ENCODE measurements around the gene PRR7. TPM values are rescaled to one million over a fixed set of nuclear protein-coding genes. Genes with fewer than 3 reads are reported as not detected.

PRR7 gene
- total RNA-seq, 1 donor from 2014 or later: 0.40 TPM

DNA sequence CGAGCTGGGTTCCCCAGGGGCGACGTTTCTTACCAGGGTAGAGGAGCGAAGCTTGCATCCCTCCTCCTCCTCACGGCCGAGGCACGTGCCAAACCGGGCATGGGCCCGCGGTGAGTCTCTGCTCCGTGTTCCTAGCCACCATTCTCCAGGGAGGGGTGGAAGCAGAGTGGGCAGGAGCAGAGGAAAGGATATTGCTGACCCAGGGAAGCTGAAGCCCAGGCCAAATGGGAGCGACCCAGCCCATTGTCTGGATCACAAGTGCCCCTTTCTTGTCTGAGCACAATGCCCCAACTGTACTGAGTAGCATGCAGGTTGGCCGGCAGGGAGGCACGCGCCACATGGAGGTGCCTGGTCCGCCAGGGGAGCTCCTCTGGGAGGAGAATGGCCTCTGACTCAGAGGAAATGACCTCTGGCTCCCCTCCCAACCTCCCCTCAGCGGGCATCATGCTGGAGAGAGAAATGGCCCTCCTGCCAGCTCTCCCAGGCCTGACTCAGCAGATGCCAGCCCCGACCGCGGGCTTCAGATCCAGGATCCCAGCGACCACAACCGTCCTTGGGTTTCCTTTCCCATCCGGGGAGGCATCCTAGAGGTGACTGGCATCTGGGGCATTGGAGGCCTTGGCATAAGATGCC is 1.1 kb downstream of the PRR7 start:
- ATAC-seq (peak; percentile 57), DNase-seq (peak; percentile 60)
- intact Hi-C loops (cut with micrococcal nuclease): no loop called here

DNA sequence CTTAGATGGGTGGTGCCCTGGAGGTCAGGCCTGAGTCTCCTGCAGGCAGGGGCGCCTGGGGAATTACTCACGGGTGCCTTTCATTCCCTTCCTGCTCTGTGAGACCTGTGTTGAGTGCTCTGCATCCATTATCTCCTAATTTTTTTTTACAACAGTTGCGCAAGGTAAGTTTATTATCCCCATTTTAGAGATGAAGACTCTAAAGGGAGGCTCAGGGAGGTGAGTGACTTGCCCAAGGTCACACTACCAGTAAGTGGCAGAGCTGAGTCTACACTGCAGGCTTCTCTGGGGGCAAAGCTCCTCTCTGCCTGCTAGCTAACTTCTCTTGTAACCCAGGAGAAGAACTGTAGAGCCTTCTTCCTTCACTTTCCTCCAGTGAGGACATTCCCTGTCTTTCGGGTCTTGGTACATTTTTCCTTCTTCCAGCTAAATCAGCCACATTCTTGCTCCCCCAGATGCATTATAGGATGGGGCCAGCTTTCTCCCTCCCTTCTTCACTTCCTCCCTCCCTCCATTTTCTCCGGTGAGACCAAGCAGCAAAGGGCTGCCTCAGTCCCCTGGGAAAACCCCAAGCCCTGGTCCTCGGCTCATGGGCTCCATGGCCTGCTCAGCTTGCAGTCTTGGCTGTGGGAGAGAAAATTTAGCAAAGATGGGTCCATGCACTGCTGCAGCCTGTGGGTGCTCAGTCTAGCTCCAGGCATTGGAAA is 1.8 kb downstream of the PRR7 start:
- DNase-seq: no peak
- no peak for ATAC-seq
- intact Hi-C loops (cut with micrococcal nuclease): no loop called here

DNA sequence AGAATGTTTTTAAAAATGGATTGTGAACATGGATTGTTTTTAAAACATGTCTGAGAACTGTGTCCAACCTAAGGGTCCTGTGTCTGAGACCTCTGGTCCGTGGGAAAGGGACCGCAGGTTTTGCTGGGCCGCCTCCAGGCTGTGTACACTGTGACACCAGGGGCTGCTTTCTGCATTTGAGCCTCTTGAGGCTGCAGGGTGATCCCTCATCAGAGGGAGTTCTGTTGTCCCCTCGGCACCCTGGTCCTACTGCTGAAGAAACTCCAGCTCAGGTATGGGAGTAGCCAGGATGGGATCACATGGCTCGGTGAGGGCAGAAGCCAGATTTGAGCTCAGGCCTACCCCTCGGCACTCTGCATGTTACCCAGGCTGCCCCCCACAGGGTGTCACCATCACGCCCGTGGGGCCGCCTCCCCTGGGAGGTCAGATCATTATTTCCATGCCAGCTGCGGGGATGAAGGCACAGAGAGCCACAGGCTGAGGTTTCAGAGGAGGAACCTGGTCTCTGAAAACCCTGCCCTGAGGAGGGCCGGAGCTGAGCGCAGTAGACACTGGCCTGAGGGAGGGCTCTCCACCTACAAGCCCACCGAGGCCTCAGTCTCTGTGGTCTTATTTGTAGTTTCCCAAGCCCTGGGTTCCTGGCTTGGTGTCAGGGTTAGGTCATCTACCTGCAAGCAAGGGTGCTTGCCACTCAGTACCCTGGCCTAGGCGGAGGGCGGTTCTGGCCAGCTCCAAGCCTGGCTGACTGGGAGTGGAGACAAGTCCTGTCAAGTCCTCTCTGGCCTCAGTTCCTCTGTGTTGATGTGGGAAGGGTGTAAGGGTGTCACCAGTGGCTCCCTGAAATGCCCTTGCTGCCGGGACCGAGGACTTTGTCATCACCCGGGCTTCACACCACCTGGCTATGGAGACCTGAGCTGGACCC is 2.8 kb downstream of the PRR7 start:
- DNase-seq (no peak), ATAC-seq (no peak)
- intact Hi-C loops (cut with micrococcal nuclease): loop anchor here (5.0 kb wide), 1 partner anchor 57 kb away; no protein-coding TSS in a partner anchor

DNA sequence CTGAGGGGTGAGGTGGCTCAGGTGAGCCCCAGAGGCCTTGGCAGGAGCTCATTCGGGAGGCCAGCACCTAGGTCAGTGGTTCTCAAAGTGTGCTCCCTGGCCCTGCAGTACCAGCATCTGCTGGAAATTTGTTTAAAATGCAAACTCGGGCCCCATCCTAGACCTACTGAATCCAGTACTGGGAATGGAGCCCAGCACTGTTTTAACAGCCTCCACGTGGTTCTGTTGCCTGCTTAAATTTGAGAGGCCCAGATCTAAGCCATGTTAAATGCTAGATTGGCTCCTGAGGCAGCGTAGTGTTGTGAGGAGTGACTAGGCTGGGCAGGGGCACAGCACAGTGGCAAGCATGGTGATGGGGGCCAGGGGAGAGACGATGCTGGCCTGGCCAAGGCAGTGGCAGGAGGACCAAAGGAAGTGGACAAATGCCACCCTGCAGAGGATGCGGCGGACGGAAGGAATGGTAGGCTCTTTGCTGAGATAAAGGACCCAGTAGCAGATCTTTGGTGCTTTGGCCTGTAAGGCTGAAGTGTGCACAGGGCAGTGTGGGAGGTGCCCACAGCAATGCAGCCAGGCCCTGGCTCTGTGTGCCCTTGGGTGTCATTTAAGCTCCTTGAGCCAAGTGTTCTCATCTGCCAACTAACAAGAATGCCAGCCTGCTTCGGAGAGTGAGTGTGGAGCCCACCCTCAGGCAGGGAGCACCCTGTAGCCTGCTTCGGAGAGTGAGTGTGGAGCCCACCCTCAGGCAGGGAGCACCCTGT is 4.2 kb downstream of the PRR7 start:
- no peak for DNase-seq
- intact Hi-C loops (cut with micrococcal nuclease): loop anchor here (5.0 kb wide), 1 partner anchor 59 kb away; no protein-coding TSS in a partner anchor
- ATAC-seq: no peak

DNA sequence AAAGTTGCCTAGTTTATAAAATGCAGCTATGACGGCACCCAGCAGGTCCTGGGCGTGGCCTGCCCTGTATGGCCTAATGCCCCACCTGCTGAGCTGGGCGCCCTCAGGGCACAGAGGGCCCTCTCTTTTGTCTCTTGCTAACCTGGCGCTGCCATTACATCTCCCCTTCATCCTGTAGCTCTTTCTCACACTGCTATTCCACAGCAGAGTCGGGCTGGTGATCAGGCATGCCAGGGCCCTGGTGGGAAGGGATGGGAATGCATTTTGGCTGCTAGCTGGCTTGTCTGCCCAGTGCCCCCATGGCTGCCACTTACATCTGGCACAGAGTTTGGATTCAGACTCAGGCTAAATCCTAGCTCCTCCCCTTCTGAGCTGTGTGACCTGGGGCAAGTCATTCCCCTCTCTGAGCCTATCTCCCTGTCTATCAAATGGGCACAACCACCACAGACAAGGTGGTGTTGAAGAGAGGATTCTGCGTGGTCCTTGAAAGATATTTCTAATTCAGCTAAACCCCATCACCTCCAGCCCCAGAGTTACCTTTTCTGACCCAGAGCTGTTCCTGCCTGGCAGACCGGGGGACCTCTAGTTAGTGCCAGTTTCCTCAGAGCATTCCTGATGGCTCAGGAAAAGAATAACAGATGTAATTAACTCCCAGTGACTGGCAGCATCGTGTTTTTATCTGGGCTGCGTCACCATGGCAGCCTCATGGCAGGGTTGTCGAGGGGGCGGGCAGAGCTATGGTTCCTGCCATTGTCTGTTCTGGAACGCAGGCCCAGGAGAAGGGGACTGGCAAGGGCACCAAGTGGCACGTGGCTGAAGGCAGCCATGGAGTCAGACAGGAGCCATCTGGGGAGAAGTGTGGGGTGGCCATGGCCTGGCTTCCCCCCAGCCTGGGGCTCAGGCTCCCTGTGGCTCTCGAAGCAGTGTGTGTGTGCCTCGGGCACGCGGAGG is 6.3 kb downstream of the PRR7 start:
- DNase-seq: no peak
- no peak for ATAC-seq
- intact Hi-C loops (cut with micrococcal nuclease): loop anchor here (5.0 kb wide), 1 partner anchor 61 kb away; no protein-coding TSS in a partner anchor

DNA sequence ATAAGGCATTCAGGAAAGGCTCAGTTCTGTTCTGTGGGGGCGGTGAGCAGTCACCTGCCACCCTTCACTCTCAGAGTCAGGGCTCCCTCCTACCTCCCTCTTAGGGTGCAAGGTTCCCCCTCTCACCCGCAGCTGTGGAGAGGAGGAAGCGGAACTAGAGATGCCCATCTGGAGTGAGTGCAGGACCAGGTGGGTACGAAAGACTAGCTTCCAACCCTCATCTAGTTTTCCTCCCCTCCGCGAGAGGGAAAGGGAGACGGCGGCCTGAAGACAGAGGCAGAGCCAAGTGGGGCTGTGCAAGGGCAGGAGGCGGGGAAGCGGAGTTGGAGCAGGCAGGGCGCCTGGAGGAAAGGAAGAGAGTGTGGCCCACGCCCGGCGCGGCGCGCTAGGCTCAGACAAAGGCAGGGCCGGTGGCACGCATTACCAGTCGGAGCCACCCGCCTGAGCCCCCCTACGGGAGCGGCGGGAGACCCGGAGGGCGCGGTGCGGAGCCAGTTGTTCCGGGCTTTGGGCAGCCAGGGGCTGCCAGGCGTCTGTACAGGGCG is 7.3 kb downstream of the PRR7 start:
- ATAC-seq (peak; percentile 6), DNase-seq (peak; percentile 63)
- intact Hi-C loops (cut with micrococcal nuclease): loop anchor here (5.0 kb wide), 1 partner anchor 62 kb away; no protein-coding TSS in a partner anchor

DNA sequence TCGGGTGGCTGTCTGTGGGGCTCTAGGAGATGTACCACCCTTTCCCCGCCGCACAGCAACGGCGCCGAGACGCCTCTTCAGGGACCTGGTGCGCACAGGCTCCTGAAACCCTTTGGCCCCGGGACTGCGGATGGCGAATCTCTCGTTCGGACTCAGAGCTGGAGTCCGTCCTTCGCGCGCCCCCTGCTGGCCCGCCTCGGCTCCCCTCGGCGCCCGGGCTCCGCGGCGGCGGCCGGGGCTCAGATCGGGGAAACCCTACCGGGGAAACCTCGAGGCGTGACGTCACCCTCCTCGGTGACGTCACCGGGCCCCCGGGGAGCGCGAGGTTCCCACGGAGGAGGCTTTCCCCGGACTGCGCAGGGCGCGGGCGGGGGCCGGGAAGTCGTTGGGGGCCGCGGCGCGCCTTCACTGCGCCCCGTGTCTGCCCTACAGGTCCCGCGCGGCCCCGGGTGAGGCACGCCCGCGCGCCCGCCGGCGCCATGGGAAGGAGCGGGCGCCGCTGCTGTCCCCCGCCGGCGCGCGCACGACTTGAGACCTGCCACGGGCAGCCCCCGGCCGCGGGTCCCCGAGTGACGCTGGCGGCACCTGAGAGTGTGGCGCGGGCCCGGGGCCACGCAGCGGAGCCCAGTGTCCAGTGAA is 7.9 kb downstream of the PRR7 start:
- peak; percentile 73 for ATAC-seq
- intact Hi-C loops (cut with micrococcal nuclease): loop anchor here (5.0 kb wide), 1 partner anchor 62 kb away; no protein-coding TSS in a partner anchor

DNA sequence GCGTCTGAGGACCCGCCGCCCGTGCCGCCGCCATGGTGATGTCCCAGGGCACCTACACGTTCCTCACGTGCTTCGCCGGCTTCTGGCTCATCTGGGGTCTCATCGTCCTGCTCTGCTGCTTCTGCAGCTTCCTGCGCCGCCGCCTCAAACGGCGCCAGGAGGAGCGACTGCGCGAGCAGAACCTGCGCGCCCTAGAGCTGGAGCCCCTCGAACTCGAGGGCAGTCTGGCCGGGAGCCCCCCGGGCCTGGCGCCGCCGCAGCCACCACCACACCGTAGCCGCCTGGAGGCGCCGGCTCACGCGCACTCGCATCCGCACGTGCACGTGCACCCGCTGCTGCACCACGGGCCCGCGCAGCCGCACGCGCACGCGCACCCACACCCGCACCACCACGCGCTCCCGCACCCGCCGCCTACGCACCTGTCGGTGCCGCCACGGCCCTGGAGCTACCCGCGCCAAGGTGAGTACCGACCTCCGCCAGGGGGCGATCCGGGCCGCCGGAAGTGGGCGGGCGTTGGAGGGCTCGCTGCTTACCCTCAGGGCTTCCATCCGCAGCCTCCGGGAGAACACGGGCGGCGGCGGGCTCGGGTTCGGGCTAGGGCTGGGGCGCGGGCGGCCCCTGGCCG is 8.5 kb downstream of the PRR7 start:
- intact Hi-C loops (cut with micrococcal nuclease): no loop called here
- peak; percentile 87 for DNase-seq
- ATAC-seq: peak; percentile 67

More for the DNA sequence above, 7.9 kb downstream of the PRR7 start:
- DNase-seq: peak; percentile 95

DNA sequence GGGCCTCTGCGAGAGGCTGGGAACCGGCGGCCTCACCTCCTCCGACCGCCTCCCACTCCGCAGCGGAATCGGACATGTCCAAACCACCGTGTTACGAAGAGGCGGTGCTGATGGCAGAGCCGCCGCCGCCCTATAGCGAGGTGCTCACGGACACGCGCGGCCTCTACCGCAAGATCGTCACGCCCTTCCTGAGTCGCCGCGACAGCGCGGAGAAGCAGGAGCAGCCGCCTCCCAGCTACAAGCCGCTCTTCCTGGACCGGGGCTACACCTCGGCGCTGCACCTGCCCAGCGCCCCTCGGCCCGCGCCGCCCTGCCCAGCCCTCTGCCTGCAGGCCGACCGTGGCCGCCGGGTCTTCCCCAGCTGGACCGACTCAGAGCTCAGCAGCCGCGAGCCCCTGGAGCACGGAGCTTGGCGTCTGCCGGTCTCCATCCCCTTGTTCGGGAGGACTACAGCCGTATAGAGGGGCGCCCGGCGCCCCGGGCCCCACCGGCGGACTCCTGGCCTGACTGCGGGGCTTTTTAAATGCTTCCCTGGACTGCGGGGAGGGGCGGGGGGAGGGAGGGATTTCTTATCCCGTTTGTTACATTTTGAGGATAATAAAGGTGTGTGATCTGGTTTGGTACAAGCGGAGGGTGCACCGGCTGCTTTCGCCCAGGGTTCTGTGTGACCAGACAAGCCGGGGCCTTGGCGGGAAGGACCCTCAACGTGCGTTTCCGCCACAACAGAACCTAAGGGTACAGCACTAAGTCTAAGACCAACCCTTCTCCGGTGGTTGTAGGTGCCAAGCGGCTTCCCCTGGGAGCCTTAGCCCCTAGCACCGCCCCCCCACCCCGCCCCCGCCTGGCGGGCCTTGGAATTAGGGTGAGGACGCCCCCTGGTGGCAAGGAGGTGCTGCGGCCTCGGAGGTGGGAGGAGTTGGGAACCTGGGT is 9.3 kb downstream of the PRR7 start:
- intact Hi-C loops (cut with micrococcal nuclease): no loop called here
- peak; percentile 95 for DNase-seq
- peak; percentile 72 for ATAC-seq

DNA sequence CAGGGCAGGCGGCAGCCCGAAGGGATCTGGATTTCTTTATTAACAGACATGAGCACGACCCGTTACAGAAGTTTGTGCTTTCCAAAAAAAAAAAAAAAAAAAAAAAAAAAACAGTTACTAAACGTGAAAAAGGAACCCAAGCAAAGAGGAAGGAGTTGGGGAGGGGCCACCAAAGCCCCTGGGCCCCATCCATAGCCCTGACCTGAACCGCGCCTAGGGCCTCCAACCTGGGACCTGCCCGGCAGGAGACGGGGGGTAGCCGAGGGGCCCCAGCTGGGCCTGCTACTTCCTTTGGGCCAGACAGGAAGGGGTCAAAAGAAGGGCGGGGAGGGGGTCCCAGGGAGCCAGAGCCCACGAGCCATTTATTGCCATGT is 10.0 kb downstream of the PRR7 start:
- intact Hi-C loops (cut with micrococcal nuclease): no loop called here
- DNase-seq (no peak), ATAC-seq (no peak)

DNA sequence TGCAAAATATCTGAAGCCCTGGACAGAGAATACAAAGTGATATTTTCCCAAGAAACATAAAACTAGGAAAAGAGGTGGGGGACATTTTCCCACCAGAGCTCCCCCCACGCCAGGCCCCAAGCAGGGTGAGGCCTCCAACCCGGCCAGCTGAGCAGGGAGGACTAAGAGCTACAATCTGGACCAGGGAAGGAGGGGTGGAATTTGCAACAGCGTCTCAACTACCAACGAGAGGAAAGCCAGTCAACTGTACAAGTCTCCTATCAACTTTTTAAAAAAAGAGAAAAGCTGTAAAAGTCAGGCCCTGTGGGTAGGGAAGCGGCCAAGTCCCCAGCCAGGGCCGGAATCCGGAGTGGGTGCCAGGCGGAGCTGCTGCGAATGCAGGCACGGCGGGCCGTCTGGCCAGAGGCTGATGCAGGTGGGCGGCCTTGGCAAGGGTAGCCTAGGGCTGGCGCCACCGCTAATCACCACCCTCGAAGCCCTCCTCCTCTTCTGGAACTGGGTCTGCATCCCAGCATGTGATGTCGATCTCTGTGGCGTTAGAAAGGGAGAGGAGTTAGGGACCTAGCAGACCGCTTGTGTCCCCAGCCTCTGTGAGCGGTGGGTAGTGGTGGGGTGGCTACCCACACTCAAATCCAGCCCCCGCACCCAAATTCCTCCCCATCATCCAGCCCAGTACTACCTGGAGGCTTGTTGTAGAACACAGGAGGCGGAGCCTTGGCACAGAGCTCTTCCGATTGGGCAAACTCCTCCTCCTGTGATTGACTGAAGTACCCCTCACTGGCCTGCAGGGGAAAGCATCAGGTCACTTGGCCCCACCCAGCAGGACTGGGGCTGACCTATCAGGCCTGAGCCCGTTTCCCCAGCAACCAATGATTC is 10.6 kb downstream of the PRR7 start:
- intact Hi-C loops (cut with micrococcal nuclease): no loop called here
- DNase-seq (peak; percentile 80), ATAC-seq (peak; percentile 34)

DNA sequence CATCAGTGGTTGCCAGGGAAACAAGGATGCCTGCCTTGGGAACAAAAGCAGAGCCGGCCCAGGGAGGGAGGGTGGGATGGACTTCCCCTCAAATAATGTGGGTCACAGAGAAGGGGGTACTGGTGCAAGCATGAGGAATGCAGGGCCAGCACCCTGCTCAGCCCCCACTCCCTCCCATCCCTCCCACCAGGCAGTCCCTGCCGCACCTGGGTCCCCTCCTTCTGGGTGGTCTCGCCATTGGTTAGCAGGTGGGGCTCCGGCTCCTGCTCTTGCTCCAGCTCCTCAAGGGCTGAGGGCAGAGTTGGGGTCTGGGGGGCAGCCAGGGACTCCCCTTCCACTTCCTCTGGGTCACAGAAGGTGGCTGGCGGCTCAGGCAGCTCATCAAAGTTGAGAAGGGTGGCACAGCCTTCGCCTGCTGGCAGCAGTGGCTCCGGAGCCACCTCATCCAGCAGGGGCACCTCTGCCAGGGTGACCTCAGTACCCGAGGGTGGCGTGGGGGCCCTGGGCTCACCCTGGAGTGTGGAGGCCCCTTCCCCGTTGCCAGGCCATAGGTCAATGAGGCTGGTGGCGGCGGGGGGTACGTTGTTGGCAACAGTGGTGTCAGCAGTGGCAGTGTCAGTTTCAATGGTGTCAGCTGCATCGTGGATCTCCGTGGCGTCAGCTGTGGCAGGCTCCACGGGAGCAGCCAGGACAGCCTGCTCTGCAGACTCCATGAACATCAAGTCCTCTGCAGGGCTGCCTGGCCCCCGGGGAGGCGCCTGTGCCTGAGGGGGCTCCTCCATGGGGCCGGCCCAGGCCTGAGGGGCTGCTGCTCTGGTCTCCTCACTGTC is 11.5 kb downstream of the PRR7 start:
- intact Hi-C loops (cut with micrococcal nuclease): no loop called here
- DNase-seq (no peak), ATAC-seq (no peak)

DNA sequence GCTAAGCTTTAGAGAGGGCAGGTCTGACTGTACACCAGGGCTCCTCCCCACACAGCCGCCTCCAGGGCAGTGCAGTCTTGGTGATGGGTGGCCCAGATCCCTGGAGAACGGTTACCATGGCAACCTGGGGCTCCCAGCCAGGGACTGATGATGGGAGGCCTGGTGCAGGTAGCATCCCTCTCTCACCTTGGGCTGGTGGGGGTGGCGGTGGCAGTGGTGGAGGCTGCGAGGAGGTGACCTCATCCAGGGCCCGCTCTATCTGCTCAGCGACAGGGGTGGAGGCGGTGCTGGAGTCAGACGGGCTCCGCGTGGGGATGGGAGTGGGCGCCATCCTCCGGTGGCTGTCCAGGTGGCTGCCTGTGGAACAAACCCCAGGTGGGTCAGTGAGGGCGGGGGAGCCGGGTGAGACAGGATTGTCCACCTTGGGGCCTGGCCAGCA is 12.3 kb downstream of the PRR7 start:
- DNase-seq (no peak), ATAC-seq (no peak)
- intact Hi-C loops (cut with micrococcal nuclease): no loop called here

DNA sequence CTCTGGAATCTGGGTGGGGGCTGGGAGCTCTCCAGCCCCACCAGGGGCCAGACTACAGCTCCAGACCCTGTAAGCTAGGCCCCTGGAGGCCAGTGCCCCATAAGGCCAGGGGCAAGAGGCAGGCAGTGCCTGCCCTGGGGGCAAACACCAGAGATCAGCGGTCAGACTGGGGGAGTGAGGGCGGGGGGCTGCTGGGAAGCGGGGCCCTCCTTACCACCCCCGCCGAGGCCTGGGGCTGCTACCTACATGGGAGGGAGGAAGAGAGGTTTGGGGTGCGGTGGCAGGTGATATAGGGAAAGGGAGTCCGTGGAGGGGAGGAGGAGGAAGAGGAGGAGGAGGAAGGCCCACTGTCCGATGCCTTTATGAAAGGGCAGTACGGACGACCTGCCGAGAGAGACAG is 12.7 kb downstream of the PRR7 start:
- ATAC-seq (no peak), DNase-seq (no peak)
- intact Hi-C loops (cut with micrococcal nuclease): no loop called here
